H1 (cell line): ENCODE data around the gene MED29. TPM values are rescaled to one million over a fixed set of nuclear protein-coding genes. Genes with fewer than 3 reads are reported as not detected.

Experiments used
- CTCF ChIA-PET: fragments of 300-600 bp; sonication (Branson Sonifier 250); formaldehyde crosslinking; loops from one replicate; lab custom pipeline; 2021; ENCODE audit not compliant: partially characterized antibody; lab: Charles Lee
- POLR2A ChIA-PET: fragments of 300-600 bp; sonication (Branson Sonifier 250); formaldehyde crosslinking; loops from one replicate; lab custom pipeline; 2021; ENCODE audit warnings: inconsistent platforms; ENCODE audit not compliant: partially characterized antibody; lab: Charles Lee
- DNase-seq, 2 experiments: peaks; one replicate each; pipeline versions ENCODE4 v3.0.0 to v3.0.0-alpha.2; 2010 to 2022; ENCODE audit warnings: low spot score in 2 of 2, low read depth in 1 of 2, mixed read lengths in 1 of 2
- FAIRE-seq: peaks from 2 replicates; lab custom pipeline; 2011; peaks lifted over from hg19 to GRCh38; lab: Jason Lieb, UNC
- H2AFZ ChIP-seq: 2 replicates; pipeline ENCODE4 v1.8.1; 2012; ENCODE audit warnings: low read length, inconsistent platforms
- H2AK5ac ChIP-seq: 2 replicates; pipeline ENCODE4 v1.6.1; 2013; ENCODE audit warnings: low read depth, low read length
- H2BK120ac ChIP-seq: replicated peaks from 2 replicates; pipeline ENCODE3; 2013; ENCODE audit warnings: low read depth, low read length, inconsistent platforms
- H2BK12ac ChIP-seq: 2 replicates; pipeline ENCODE4 v1.6.1; 2013; ENCODE audit warnings: low read depth, low read length
- H2BK15ac ChIP-seq: 2 replicates; pipeline ENCODE4 v1.6.1; 2013; ENCODE audit warnings: low read length
- H2BK20ac ChIP-seq: 2 replicates; pipeline ENCODE4 v1.6.1; 2013; ENCODE audit warnings: low read length
- H2BK5ac ChIP-seq: 2 replicates; pipeline ENCODE4 v1.6.1; 2013; ENCODE audit warnings: low read depth, low read length
- H3K14ac ChIP-seq: 2 replicates; pipeline ENCODE4 v1.6.1; 2013; ENCODE audit warnings: inconsistent platforms; ENCODE audit not compliant: insufficient read length
- H3K18ac ChIP-seq: 2 replicates; pipeline ENCODE4 v1.6.1; 2013; ENCODE audit warnings: low read length; ENCODE audit errors: extremely low read depth
- H3K23ac ChIP-seq: 2 replicates; pipeline ENCODE4 v1.6.1; 2013; ENCODE audit warnings: inconsistent platforms; ENCODE audit not compliant: insufficient read length
- H3K23me2 ChIP-seq: 2 replicates; pipeline ENCODE4 v1.6.1; 2013; ENCODE audit warnings: low read depth, low read length
- H3K27ac ChIP-seq: 2 replicates; pipeline ENCODE4 v1.6.1; 2011; ENCODE audit warnings: low read depth, low read length, inconsistent platforms
- H3K27me3 ChIP-seq, 4 experiments: replicated peaks in 1 of 4; 1 replicate in 1 of 4; 2 replicates in 3 of 4; pipeline versions ENCODE4 v1.6.1 to v1.8.1; 2011 to 2013; ENCODE audit warnings: low read length in 3 of 4, mild to moderate bottlenecking in 3 of 4, inconsistent platforms in 2 of 4, mixed read lengths in 2 of 4, moderate library complexity in 1 of 4; ENCODE audit not compliant: control insufficient read depth in 3 of 4, insufficient read depth in 3 of 4; ENCODE audit errors: extremely low read depth in 1 of 4
- H3K36me3 ChIP-seq, 4 experiments: 2 replicates each; pipeline versions ENCODE4 v1.6.1 to v1.8.1; 2011 to 2013; ENCODE audit warnings: mild to moderate bottlenecking in 4 of 4, low read length in 3 of 4, moderate library complexity in 2 of 4, control low read depth in 1 of 4, inconsistent platforms in 1 of 4; ENCODE audit not compliant: insufficient read depth in 4 of 4, control insufficient read depth in 2 of 4
- H3K4ac ChIP-seq: replicated peaks from 2 replicates; pipeline ENCODE3; 2013; ENCODE audit warnings: low read length, low read depth, mixed read lengths, inconsistent platforms; ENCODE audit not compliant: insufficient read length
- H3K4me1 ChIP-seq, 4 experiments: replicated peaks in 1 of 4; 1 replicate in 1 of 4; 2 replicates in 3 of 4; pipeline versions ENCODE4 v1.6.1 to v1.8.1; 2011 to 2013; ENCODE audit warnings: low read length in 3 of 4, inconsistent platforms in 2 of 4, mixed read lengths in 1 of 4; ENCODE audit not compliant: insufficient read depth in 4 of 4, control insufficient read depth in 3 of 4
- H3K4me2 ChIP-seq, 2 experiments: 2 replicates each; pipeline versions ENCODE4 v1.6.1 to v1.8.1; 2011 to 2013; ENCODE audit warnings: low read depth in 2 of 2, low read length in 2 of 2, control low read depth in 1 of 2, inconsistent platforms in 1 of 2, mild to moderate bottlenecking in 1 of 2; ENCODE audit not compliant: insufficient read depth in 1 of 2
- H3K4me3 ChIP-seq, 4 experiments: fragments of 200-600, 300-600 bp in 1 of 4; sonication (generic), shearing (Covaris generic), sonication (Bioruptor Twin) in 1 of 4; 2 replicates each; pipeline versions ENCODE4 v1.5.1 to v1.8.1; 2011 to 2016; ENCODE audit warnings: low read length in 4 of 4, low read depth in 3 of 4, control low read depth in 2 of 4, inconsistent platforms in 2 of 4, mild to moderate bottlenecking in 2 of 4, mixed read lengths in 1 of 4, moderate library complexity in 1 of 4; ENCODE audit not compliant: insufficient read depth in 2 of 4; ENCODE audit errors: extremely low read depth in 1 of 4
- H3K56ac ChIP-seq: replicated peaks from 2 replicates; pipeline ENCODE3; 2013; ENCODE audit warnings: low read depth, mild to moderate bottlenecking, mixed read lengths, low read length, inconsistent platforms; ENCODE audit not compliant: insufficient read length
- H3K79me1 ChIP-seq: 2 replicates; pipeline ENCODE4 v1.6.1; 2013; ENCODE audit warnings: low read depth, low read length, control low read depth
- H3K79me2 ChIP-seq, 2 experiments: 2 replicates each; pipeline versions ENCODE4 v1.6.1 to v1.8.1; 2012 to 2013; ENCODE audit warnings: low read length in 2 of 2, mild to moderate bottlenecking in 2 of 2, inconsistent platforms in 1 of 2; ENCODE audit not compliant: insufficient read depth in 2 of 2, control insufficient read depth in 1 of 2
- H3K9ac ChIP-seq, 4 experiments: replicated peaks in 1 of 4; 1 replicate in 1 of 4; 2 replicates in 3 of 4; pipeline versions ENCODE4 v1.6.1 to v1.8.1; 2011 to 2013; ENCODE audit warnings: low read depth in 3 of 4, low read length in 3 of 4, control low read depth in 2 of 4, mild to moderate bottlenecking in 2 of 4, moderate library complexity in 2 of 4, inconsistent platforms in 1 of 4; ENCODE audit errors: extremely low read depth in 1 of 4
- H3K9me3 ChIP-seq, 2 experiments: 2 replicates each; pipeline versions ENCODE4 v1.6.1 to v1.8.1; 2012 to 2013; ENCODE audit warnings: mild to moderate bottlenecking in 2 of 2, moderate library complexity in 2 of 2, control low read depth in 1 of 2, inconsistent platforms in 1 of 2, low read depth in 1 of 2, low read length in 1 of 2, mixed read lengths in 1 of 2; ENCODE audit not compliant: insufficient read depth in 2 of 2
- H4K20me1 ChIP-seq, 2 experiments: replicated peaks in 1 of 2; 2 replicates each; pipeline versions ENCODE3 to v1.8.1; 2011 to 2013; ENCODE audit warnings: inconsistent platforms in 2 of 2, low read length in 2 of 2, mild to moderate bottlenecking in 1 of 2; ENCODE audit not compliant: insufficient read depth in 2 of 2, control insufficient read depth in 1 of 2
- H4K5ac ChIP-seq: 2 replicates; pipeline ENCODE4 v1.6.1; 2013; ENCODE audit warnings: low read length, low read depth, mixed read lengths, inconsistent platforms; ENCODE audit not compliant: insufficient read length
- H4K8ac ChIP-seq: 2 replicates; pipeline ENCODE4 v1.8.0; 2013; ENCODE audit warnings: mild to moderate bottlenecking, moderate library complexity, low read length, inconsistent platforms; ENCODE audit not compliant: insufficient read depth; ENCODE audit errors: extremely low read depth
- H4K91ac ChIP-seq: replicated peaks from 2 replicates; pipeline ENCODE3; 2013; ENCODE audit warnings: low read length, mixed read lengths, inconsistent platforms; ENCODE audit not compliant: insufficient read length
- CEBPB ChIP-seq: IDR thresholded peaks from 2 replicates; pipeline ENCODE4 v1.6.1; 2012; ENCODE audit warnings: low read depth, low read length
- EZH2 ChIP-seq: fragments of 200-600 bp; sonication (generic); IDR thresholded peaks from 2 replicates; pipeline ENCODE4 v1.7.1; 2012; ENCODE audit warnings: low read depth, mild to moderate bottlenecking, moderate library complexity, low read length, inconsistent platforms; ENCODE audit not compliant: severe bottlenecking
- SIN3A ChIP-seq, 2 experiments: IDR thresholded peaks in 1 of 2; conservative IDR thresholded peaks in 1 of 2; 2 replicates each; pipeline ENCODE4 v1.6.1; 2011 to 2012; ENCODE audit warnings: low read length in 2 of 2, improper control_type of control experiment in 1 of 2, low read depth in 1 of 2, mild to moderate bottlenecking in 1 of 2
- WGBS, 2 experiments: shearing (Covaris generic) in 1 of 2; methylation state at CpG; one replicate each; pipeline versions ENCODE4 v1.1.6 to v1.1.7; 2013 to 2015; ENCODE audit warnings: low lambda C conversion rate in 2 of 2, mixed read lengths in 2 of 2, inconsistent platforms in 1 of 2, low coverage in 1 of 2, missing lambda C conversion rate in 1 of 2; ENCODE audit not compliant: insufficient replicate concordance in 2 of 2, insufficient coverage in 1 of 2, insufficient read length in 1 of 2; ENCODE audit errors: extremely low coverage in 1 of 2, missing lambda C conversion rate in 1 of 2; 5-methylcytosine and 5-hydroxymethylcytosine counted together
- polyA plus RNA-seq, 7 experiments: library from polyadenylated mRNA; depleted of rRNA in 3 of 7; stranded (reverse) in 5 of 7; unstranded in 2 of 7; fragments of >200 nt in 5 of 7; fragments of 200-250 nt in 2 of 7; gene quantifications; 1 replicate in 5 of 7; 2 replicates in 1 of 7; 4 replicates in 1 of 7; pipeline versions ENCODE4 v1.2.1 to v1.2.3, GENCODE V29; 2011 to 2013; ENCODE audit warnings: missing spikeins in 2 of 7, mixed read lengths in 2 of 7
- total RNA-seq: library from RNA; stranded (reverse); fragmentation: NEBNext Ultra II Directional; extraction: Animal tissue kit (Norgen Biotek cat#: 25700); gene quantifications from 2 replicates; pipeline ENCODE4 v1.2.1, GENCODE V29; 2021

The MED29 gene
- total and polyA plus RNA-seq, 2 of the 8 experiments (the other 6 are each of a cell fraction or from before 2014, with no cell fraction given) = 31.1 to 52.5 TPM

DNA sequence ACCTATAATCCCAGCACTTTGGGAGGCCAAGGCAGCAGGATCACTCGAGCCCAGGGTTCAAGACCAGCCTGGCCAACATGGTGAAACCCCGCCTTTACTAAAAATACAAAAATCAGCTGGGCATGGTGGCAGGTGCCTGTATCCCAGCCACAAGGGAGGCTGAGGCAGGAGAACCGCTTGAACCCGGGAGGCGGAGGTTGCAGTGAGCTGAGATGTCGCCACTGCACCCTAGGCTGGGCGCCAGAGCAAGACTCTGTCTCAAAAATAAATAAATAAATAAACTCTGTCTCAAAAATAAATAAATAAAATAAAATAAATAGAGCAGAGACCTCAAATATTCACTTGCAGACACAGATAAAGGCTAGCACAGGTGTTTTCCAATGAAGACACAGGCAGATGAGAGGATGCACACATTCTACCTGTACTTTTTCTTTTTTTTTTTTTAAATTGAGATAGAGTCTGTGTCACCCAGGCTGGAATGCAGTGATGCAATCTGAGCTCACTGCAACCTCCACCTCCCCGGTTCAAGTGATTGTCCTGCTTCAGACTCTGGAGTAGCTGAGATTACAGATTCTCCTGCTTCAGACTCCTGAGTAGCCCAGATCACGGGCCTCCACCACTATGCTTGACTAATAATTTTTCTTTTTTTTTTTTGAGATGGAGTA, 47.2 kb downstream of the MED29 start:
- no peak overlapping the region for H4K5ac ChIP-seq
- H3K9ac ChIP-seq = no peak overlapping the region
- peaks cover 8% of the 10 kb centered on the region; the same call in 1 of the 2 replicates for H3K23me2 ChIP-seq
- TF ChIP-seq EZH2 (no peak), CEBPB (peak; percentile 46; the same call in 1 of the 2 replicates), SIN3A (conservative IDR thresholded peaks at IDR 0.05 in 1 of 2, IDR thresholded peaks at IDR 0.05 in 1 of 2; ENCODE audit: low read depth in 1 of 2, low read length in 2 of 2) (no peak)
- TF ChIP-seq, all 59 proteins: peak for 1
- Histone ChIP-seq H3K36me3 (peaks cover 11 to 16% (median 12%) of the 10 kb centered on the region in 4 experiments), H3K79me2 (peaks cover 7 to 20% of the 10 kb centered on the region in 2 experiments; a peak in 3 of 4 replicates), H3K4me3 (no peak overlapping the region), H2AFZ (no peak overlapping the region), H2BK20ac (no peak overlapping the region), H4K20me1 (peaks cover 4 to 14% of the 10 kb centered on the region in 2 experiments), H4K8ac (no peak overlapping the region), H3K23ac (no peak overlapping the region), H3K27ac (no peak overlapping the region), H4K91ac (no peak overlapping the region), H2BK15ac (no peak overlapping the region), H2BK12ac (peak overlapping the region; percentile 19; the same call in 1 of the 2 replicates), H2BK120ac (no peak overlapping the region), H3K4me1 (peaks cover 0 to 5% (median 0%) of the 10 kb centered on the region in 4 experiments; a peak in 3 of 7 replicates), H3K18ac (no peak overlapping the region), H3K4me2 (no peak overlapping the region), H2AK5ac (no peak overlapping the region), H3K4ac (no peak overlapping the region), H3K27me3 (no peaks in the 10 kb centered on the region), H2BK5ac (no peak overlapping the region), H3K56ac (no peak overlapping the region), H3K79me1 (peaks cover 8% of the 10 kb centered on the region), H3K9me3 (no peaks in the 10 kb centered on the region), H3K14ac (no peak overlapping the region)
- FAIRE-seq = no peak
- DNase-seq = no peak
- POLR2A ChIA-PET = interaction anchor here (1.0 to 47.8 kb wide), 5 partner anchors 8 to 76 kb away, joined by 3 to 1154 read pairs (median 4); partner anchors contain the start of genes PLEKHG2, RPS16, SUPT5H and ZFP36
- CTCF ChIA-PET = interaction anchor here (0.7 to 1.1 kb wide), 4 partner anchors 10 to 31 kb away, joined by 3 read pairs; no protein-coding TSS in a partner anchor
- 93% methylated on average over 9 of the region's 9 CpGs; no CpG with 5 or more reads in 1 of the 2 experiments for WGBS, 2 experiments
